ENCODE results near the gene ABCC2. TPM values are rescaled to one million over a fixed set of nuclear protein-coding genes. Genes with fewer than 3 reads are reported as not detected.

ABCC2 gene
- total and polyA plus RNA-seq, 12 donors, result 0.05 to 1.0 (median 0.30) TPM

DNA sequence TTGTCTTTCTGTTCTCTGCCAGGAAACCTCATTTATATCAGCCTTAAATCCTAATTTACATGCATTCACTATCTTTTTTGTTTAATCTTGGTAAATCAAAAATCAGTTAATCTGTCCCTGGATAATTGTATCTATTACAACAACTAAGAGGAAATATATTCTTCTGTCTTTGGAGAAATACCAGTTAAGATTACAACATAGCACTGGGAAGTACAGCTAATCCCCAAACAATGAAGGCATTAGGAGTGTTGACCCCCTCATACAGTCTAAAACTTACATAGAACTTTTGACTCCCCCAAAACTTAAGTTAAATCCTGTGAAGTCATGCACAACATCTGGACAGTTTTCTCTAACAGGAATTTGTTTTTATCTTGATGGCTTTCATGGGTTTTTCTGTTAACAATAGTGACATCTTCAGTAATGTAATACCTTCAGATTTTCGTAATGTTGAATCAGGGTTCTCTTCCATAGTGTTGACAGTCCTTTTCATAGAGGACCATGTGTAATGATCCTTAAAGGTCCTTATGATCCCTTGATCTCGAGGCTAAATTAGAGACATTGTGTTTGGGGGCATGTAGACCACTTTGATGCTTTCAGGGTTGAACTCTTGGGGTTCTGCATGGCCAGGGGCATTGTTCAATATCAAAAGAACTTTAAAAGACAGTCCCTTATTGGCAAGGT is 24.1 kb upstream of the ABCC2 start:
- no peaks in the 10 kb centered on the region for H3K27me3 ChIP-seq
- peaks cover 0 to 87% (median 55%) of the 10 kb centered on the region in 9 donors for H3K36me3 ChIP-seq
- no peak overlapping the region for H3K4me3 ChIP-seq
- H3K4me1 ChIP-seq, result no peaks in the 10 kb centered on the region
- H3K9me3 ChIP-seq, result peaks cover 0 to 5% (median 0%) of the 10 kb centered on the region in 11 donors
- intact Hi-C loops (cut with DNase I), result no loop called here
- DNase-seq, result no peak
- H3K27ac ChIP-seq, result no peak overlapping the region
- WGBS, 2 donors, result 89 to 93% methylated on average over 2 of the region's 2 CpGs
- no peak for ATAC-seq
- TF ChIP-seq, protein P1, sequence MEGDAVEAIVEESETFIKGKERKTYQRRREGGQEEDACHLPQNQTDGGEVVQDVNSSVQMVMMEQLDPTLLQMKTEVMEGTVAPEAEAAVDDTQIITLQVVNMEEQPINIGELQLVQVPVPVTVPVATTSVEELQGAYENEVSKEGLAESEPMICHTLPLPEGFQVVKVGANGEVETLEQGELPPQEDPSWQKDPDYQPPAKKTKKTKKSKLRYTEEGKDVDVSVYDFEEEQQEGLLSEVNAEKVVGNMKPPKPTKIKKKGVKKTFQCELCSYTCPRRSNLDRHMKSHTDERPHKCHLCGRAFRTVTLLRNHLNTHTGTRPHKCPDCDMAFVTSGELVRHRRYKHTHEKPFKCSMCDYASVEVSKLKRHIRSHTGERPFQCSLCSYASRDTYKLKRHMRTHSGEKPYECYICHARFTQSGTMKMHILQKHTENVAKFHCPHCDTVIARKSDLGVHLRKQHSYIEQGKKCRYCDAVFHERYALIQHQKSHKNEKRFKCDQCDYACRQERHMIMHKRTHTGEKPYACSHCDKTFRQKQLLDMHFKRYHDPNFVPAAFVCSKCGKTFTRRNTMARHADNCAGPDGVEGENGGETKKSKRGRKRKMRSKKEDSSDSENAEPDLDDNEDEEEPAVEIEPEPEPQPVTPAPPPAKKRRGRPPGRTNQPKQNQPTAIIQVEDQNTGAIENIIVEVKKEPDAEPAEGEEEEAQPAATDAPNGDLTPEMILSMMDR (IDR thresholded peaks at IDR 0.05), result no peak

DNA sequence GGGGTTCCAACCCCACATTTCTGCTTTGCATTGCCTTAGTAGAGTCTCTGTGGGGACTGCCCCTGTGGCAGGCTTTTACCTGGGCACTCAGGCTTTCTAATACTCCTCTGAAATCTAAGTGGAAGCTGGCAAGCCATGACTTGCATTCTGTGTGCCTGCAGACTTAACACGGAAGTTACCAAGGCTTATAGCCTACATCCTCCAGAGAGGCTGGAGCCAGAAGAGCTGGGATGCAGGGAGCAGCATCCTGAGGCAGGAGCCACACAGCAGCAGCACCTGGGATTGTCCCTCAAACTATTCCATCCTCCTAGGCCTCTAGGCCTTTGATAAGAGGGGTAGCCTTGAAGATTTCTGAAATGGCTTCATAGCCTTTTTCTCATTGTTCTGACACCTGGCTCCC is 22.1 kb upstream of the ABCC2 start:
- no peaks in the 10 kb centered on the region for H3K27me3 ChIP-seq
- ATAC-seq (peak in 1 of 8 donors; percentile 41), DNase-seq (no peak)
- WGBS, 2 donors, result 92 to 100% methylated on average over 1 of the region's 1 CpG
- H3K27ac ChIP-seq, result no peak overlapping the region
- TF ChIP-seq, protein P1 (IDR thresholded peaks at IDR 0.05), result no peak
- no peaks in the 10 kb centered on the region for H3K4me1 ChIP-seq
- H3K4me3 ChIP-seq, result no peak overlapping the region
- H3K36me3 ChIP-seq, result peaks cover 0 to 68% (median 54%) of the 10 kb centered on the region in 9 donors
- intact Hi-C loops (cut with DNase I), result no loop called here
- H3K9me3 ChIP-seq, result peaks cover 0 to 8% (median 0%) of the 10 kb centered on the region in 11 donors

DNA sequence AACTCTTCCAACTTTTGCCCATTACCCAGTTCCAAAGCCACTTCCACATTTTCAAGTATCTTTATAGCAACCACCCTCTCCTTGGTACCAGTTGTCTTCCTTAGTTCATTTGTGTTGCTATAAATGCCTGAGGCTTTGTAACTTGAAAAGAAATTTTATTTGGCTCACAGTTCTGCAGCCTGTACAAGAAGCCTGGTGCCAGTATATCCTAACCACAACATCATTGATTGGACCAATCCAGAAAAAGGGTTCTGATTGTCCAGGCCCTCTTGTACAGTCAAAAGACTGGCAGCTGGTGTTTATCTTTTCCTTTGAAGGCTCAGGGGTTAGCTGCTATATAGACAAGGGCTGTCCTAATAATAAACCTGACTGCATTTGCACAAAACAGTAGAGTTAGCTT is 21.1 kb upstream of the ABCC2 start:
- Histone ChIP-seq H3K36me3 (peaks cover 0 to 57% (median 44%) of the 10 kb centered on the region in 9 donors), H3K27ac (no peak overlapping the region), H3K27me3 (no peaks in the 10 kb centered on the region), H3K4me1 (no peaks in the 10 kb centered on the region), H3K9me3 (peaks cover 0 to 8% (median 0%) of the 10 kb centered on the region in 11 donors), H3K4me3 (no peak overlapping the region)
- ATAC-seq (no peak), DNase-seq (no peak)
- TF ChIP-seq, protein P1 (IDR thresholded peaks at IDR 0.05), result no peak
- intact Hi-C loops (cut with DNase I), result no loop called here

DNA sequence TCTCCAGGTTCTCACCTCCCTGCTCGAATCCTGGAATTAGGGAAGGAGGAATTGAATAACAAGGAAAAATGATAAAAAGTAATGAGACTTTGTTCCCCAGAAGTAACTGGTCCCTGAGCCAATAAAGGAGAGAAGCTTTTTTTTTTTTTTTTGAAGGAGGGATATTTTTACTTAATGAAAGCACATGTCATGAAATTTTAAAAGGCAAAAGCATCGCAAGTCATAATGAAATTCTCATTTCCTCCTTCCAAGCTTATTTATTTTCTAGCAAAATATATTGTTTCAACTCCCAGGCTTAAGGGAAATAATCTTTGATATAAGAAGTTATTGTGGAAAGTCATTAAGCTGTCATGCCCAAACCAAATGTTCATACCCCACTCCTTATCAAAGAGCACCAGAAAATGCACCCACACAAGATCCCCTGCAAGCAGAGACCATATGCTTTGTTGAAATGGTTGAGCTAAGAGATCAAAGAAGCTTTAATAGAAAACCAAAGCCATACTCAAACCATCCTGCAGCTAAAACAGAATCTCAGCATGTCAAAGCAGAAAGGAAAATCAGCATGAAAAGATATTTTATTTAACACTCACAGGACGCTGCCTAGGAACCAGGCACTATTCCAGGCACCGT is 16.7 kb upstream of the ABCC2 start:
- 82 to 84% methylated on average over 4 of the region's 4 CpGs for WGBS, 2 donors
- Histone ChIP-seq H3K27me3 (no peaks in the 10 kb centered on the region), H3K4me3 (no peak overlapping the region), H3K27ac (no peak overlapping the region), H3K9me3 (peaks cover 0 to 8% (median 0%) of the 10 kb centered on the region in 11 donors), H3K36me3 (peaks cover 0 to 13% (median under 1%) of the 10 kb centered on the region in 9 donors), H3K4me1 (no peaks in the 10 kb centered on the region)
- TF ChIP-seq, protein P1 (IDR thresholded peaks at IDR 0.05), result no peak
- DNase-seq (no peak), ATAC-seq (no peak)
- intact Hi-C loops (cut with DNase I), result no loop called here
